Fibroblast of lung (primary cell): Measurements from ENCODE around the gene SLC6A12.

Experiments used
- CTCF ChIP-seq, 2 donors: IDR thresholded peaks in 1 of 2; conservative IDR thresholded peaks in 1 of 2; 1 replicate in 1 of 2; 2 replicates in 1 of 2; pipeline ENCODE4 v1.5.1; 2011 to 2012; ENCODE audit warnings: low read length in 2 of 2, control low read depth in 1 of 2, inconsistent platforms in 1 of 2, low read depth in 1 of 2, mild to moderate bottlenecking in 1 of 2
- EZH2 ChIP-seq: IDR thresholded peaks from 2 replicates; pipeline ENCODE4 v1.5.1; 2012; ENCODE audit warnings: low read length, control low read depth, mild to moderate bottlenecking; ENCODE audit errors: missing control alignments

GRCh38 chr12:242496-242895 lies 28.5 kb upstream of the SLC6A12 start:
- TF ChIP-seq CTCF (conservative IDR thresholded peaks at IDR 0.05 in 1 of 2, IDR thresholded peaks at IDR 0.05 in 1 of 2; ENCODE audit: low read depth in 1 of 2, low read length in 2 of 2) (no peak), EZH2 (no peak)
